Measurements from ENCODE around the gene RPL7A.
"Not testable (repeated sequence)": the region's sequence is repeated elsewhere in the genome, so short reads cannot be mapped to it uniquely, and the experiment has no call there.

The RPL7A gene

DNA sequence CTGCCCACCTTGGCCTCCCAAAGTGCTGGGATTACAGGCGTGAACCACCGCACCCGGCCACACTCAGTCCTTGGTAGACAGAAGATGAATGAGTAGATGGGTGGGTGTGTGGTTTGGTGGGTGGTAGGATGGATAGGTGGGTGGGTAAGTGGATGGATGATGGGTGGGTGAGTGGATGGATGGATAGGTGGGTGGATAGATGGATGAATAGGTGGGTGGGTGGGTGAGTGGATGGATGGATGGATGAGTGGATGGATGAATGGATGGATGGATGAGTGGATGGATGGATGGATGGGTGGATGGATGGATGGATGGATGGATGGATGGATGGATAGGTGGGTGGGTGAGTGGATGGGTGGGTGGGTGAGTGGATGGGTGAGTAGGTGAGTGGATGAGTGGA lies 44.3 kb downstream of the RPL7A start:
- DNase-seq = not testable (repeated sequence)

DNA sequence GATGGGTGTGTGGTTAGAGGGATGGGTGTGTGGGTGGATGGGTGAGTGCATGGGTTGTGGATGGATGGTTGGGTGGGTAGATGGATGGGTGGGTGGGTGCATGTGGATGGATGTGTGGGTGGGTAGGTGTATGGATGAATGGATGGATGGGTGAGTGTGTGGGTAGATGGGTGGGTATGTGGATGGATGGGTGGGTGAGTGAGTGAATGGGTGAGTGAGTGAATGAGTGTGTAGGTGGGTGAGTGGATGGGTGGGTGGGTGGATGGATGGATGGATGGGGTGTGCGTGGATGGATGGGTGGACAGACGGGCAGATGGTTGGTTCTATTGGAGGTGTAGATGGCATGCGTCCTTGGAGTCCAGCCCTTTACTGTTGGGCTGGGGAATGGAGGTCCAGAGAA lies 45.4 kb downstream of the RPL7A start:
- no peak for DNase-seq

DNA sequence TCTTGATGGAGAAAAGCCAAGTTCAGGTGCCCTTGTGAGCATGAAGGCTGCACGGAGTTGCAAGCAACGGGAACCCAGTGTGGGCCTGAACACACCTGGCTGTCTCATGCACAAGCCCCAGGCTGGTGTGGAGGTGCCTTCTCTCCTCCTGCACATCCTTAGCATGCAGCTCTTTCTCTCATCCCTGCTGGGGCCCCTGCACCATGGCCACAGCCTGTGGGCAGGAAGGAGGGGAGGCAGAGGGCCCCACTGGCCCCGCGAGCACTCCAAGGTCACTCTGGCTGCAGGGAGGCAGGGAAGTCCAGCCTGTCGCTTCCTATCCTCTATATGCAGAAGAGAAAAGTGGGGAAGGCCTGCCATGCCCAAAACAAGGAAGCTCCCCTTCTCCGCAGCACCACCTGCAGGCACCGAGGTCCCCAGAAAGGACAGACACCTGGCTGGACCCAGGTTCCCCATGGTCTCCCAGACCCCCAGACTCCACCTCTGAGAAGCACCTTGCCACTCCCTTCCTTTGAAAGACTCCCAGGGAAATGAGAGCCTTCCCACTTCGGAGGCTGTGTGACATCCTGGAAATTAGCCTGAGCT lies 46.8 kb downstream of the RPL7A start:
- DNase-seq = no peak

DNA sequence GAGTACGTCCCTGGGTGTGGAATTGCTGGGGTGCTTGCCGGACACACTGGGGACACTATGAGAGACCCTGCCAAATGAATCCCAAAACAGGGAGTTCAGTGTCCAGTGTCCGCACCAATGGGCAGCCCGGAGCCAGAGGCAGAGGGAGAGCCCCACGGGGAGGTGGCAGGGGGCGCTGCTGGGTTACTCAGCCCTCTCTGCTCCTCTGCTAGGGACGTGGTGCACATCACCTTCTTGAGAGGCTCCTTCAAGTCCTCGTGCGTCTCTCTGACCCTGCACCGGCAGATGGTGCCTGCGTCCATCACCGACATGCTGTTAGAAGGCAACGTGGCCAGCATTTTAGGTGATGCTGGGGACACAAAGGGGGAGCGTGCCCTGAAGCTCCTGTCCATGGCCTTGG lies 48.9 kb downstream of the RPL7A start:
- DNase-seq = no peak

DNA sequence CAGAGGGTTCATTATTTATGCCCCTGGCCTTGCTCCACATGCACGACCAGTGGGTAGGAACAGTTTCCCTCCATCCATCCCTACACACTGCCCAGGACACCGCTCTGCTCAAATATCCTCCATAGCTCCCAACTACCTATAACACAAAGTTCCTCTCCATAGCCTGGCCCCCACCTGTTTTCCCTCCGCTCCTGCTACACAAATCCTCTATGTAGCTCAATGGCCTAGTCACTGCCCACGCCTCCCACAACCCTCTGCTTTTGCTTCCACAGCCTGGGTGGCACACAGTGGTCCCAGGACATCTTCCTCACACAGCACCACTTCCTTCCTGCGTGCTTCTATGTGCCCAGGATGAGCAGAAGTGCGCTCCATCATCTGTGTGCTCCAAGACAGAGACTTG lies 49.4 kb downstream of the RPL7A start:
- DNase-seq = no peak

DNA sequence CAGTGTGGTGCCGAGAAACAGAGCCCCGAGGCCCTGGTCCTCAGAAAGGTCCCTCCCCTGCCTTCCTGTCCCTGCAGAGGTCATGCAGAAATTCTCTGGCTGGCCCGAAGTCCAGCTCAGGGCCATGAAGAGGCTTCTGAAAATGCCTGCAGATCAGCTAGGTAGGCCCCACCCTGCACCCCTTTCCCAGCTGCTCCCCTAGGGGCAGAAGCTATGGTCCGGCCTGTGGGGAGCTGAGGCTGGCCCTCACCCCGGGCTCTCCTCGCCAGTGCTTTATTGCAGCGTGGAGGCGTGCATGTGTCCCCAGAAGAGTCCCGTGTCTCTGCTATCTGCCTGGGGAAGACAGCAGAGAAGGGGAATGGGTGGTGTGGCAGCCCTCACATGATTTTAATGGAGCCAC lies 49.9 kb downstream of the RPL7A start:
- DNase-seq = no peak

DNA sequence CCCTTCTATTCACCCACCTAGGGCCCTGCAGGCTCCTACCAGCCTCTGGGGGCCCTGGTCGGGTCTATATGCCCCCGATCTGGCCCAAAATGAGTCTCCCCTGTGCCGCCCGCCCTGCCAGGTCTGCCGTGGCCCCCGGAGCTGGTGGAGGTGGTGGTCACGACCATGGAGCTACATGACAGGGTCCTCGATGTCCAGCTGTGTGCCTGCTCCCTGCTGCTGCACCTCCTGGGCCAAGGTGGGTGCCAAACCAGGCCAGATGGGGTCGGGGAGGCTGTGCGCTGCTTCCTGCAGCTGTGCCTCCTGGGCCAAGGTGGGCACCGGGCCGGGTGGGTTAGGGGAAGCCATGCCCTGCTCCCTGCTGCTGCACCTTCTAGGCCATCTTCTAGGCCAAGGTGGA lies 52.3 kb downstream of the RPL7A start:
- DNase-seq = no peak
